Muscle layer of duodenum (tissue), 2 donors: ENCODE results near the gene SLC25A46.
A peak's percentile ranks its signal among the peaks of the same experiment; 100 is the strongest.
"Not testable (repeated sequence)": the region's sequence is repeated elsewhere in the genome, so short reads cannot be mapped to it uniquely, and the experiment has no call there.

Source experiments
- H3K27ac ChIP-seq: one replicate; pipeline ENCODE4 v1.7.0; 2013; ENCODE audit warnings: mild to moderate bottlenecking, low read length
- H3K27me3 ChIP-seq: one replicate; pipeline ENCODE4 v1.7.0; 2013; ENCODE audit warnings: low read depth, mild to moderate bottlenecking, control low read depth, low read length
- H3K36me3 ChIP-seq, 2 donors: one replicate each; pipeline ENCODE4 v1.7.0; 2013; ENCODE audit warnings: low read length in 2 of 2, control low read depth in 1 of 2, mild to moderate bottlenecking in 1 of 2; ENCODE audit not compliant: insufficient read depth in 2 of 2, control insufficient read depth in 1 of 2
- H3K4me1 ChIP-seq, 2 donors: one replicate each; pipeline ENCODE4 v1.7.0; 2013; ENCODE audit warnings: low read length in 2 of 2, mild to moderate bottlenecking in 2 of 2, control low read depth in 1 of 2, moderate library complexity in 1 of 2; ENCODE audit not compliant: insufficient read depth in 2 of 2, control insufficient read depth in 1 of 2
- H3K4me3 ChIP-seq, 2 donors: one replicate each; pipeline ENCODE4 v1.7.0; 2013; ENCODE audit warnings: low read length in 2 of 2, low read depth in 1 of 2, mild to moderate bottlenecking in 1 of 2
- H3K9me3 ChIP-seq, 2 donors: one replicate each; pipeline ENCODE4 v1.7.0; 2013; ENCODE audit warnings: low read length in 2 of 2, control low read depth in 1 of 2, mild to moderate bottlenecking in 1 of 2; ENCODE audit not compliant: control insufficient read depth in 1 of 2
- donor health status: healthy.

The SLC25A46 gene

GRCh38 chr5:110726249-110727024 is 12.4 kb upstream of the SLC25A46 start, which contains the start of gene TMEM232:
Gene TMEM232, minus strand, starts transcription at chr5:110726671. Its CDS starts 59,319 bp downstream, at chr5:110667352.
- H3K36me3 ChIP-seq = no peaks in the 10 kb centered on the region
- H3K27me3 ChIP-seq = no peaks in the 10 kb centered on the region
- no peaks in the 10 kb centered on the region for H3K4me1 ChIP-seq
- no peaks in the 10 kb centered on the region for H3K9me3 ChIP-seq
- H3K4me3 ChIP-seq = peak within 1 kb of the TSS; percentile 72 to 84
- H3K27ac ChIP-seq = no peak within 1 kb of the TSS

- H3K27ac ChIP-seq = no peak overlapping the region
- H3K27me3 ChIP-seq = no peaks in the 10 kb centered on the region
- H3K4me1 ChIP-seq = no peaks in the 10 kb centered on the region
- H3K4me3 ChIP-seq = peak overlapping the region; percentile 72 to 84
- no peaks in the 10 kb centered on the region for H3K9me3 ChIP-seq
- H3K36me3 ChIP-seq = no peaks in the 10 kb centered on the region
Measured at GRCh38 chr5:110727025-110727314, 11.8 kb upstream of the SLC25A46 start.

GRCh38 chr5:110731499-110731898 is 7.3 kb upstream of the SLC25A46 start:
- H3K27me3 ChIP-seq, H3K36me3 ChIP-seq, H3K27ac ChIP-seq, H3K4me3 ChIP-seq, H3K9me3 ChIP-seq, H3K4me1 ChIP-seq: not testable (repeated sequence)

GRCh38 chr5:110734101-110734500 is 4.7 kb upstream of the SLC25A46 start:
- Histone ChIP-seq H3K36me3 (no peaks in the 10 kb centered on the region), H3K27me3 (no peaks in the 10 kb centered on the region), H3K27ac (no peak overlapping the region), H3K4me3 (no peak overlapping the region), H3K4me1 (no peaks in the 10 kb centered on the region), H3K9me3 (no peaks in the 10 kb centered on the region)

- Histone ChIP-seq H3K27me3 (no peaks in the 10 kb centered on the region), H3K36me3 (no peaks in the 10 kb centered on the region), H3K4me1 (peaks cover 0 to 13% of the 10 kb centered on the region in 2 donors), H3K27ac (no peak overlapping the region), H3K9me3 (no peaks in the 10 kb centered on the region), H3K4me3 (no peak overlapping the region)
Measured at GRCh38 chr5:110735556-110735955, 3.3 kb upstream of the SLC25A46 start.

- Histone ChIP-seq H3K4me3 (no peak overlapping the region), H3K27ac (no peak overlapping the region), H3K27me3 (no peaks in the 10 kb centered on the region), H3K36me3 (no peaks in the 10 kb centered on the region), H3K4me1 (peaks cover 0 to 18% of the 10 kb centered on the region in 2 donors), H3K9me3 (no peaks in the 10 kb centered on the region)
Measured at GRCh38 chr5:110736753-110737152, 2.1 kb upstream of the SLC25A46 start.

GRCh38 chr5:110738503-110738811 is 350 bp upstream of the SLC25A46 start:
- H3K27ac ChIP-seq = peak overlapping the region; percentile 67
- peaks cover 0 to 18% of the 10 kb centered on the region in 2 donors for H3K4me1 ChIP-seq
- peak overlapping the region; percentile 95 to 99 for H3K4me3 ChIP-seq
- H3K27me3 ChIP-seq = no peaks in the 10 kb centered on the region
- H3K36me3 ChIP-seq = no peaks in the 10 kb centered on the region
- H3K9me3 ChIP-seq = no peaks in the 10 kb centered on the region

GRCh38 chr5:110751902-110752762 is 13.3 kb downstream of the SLC25A46 start:
- Histone ChIP-seq H3K36me3 (peaks cover 14 to 32% of the 10 kb centered on the region in 2 donors), H3K9me3 (no peaks in the 10 kb centered on the region), H3K27me3 (no peaks in the 10 kb centered on the region), H3K27ac (no peak overlapping the region), H3K4me3 (no peak overlapping the region), H3K4me1 (no peaks in the 10 kb centered on the region)

GRCh38 chr5:110752953-110753352 is 14.1 kb downstream of the SLC25A46 start:
- Histone ChIP-seq H3K36me3 (peaks cover 16 to 35% of the 10 kb centered on the region in 2 donors), H3K9me3 (no peaks in the 10 kb centered on the region), H3K27ac (no peak overlapping the region), H3K27me3 (no peaks in the 10 kb centered on the region), H3K4me1 (no peaks in the 10 kb centered on the region), H3K4me3 (no peak overlapping the region)

- no peaks in the 10 kb centered on the region for H3K4me1 ChIP-seq
- no peak overlapping the region for H3K4me3 ChIP-seq
- H3K36me3 ChIP-seq = peaks cover 19 to 35% of the 10 kb centered on the region in 2 donors
Measured at GRCh38 chr5:110753600-110753999, 14.8 kb downstream of the SLC25A46 start.

GRCh38 chr5:110754181-110754580 is 15.4 kb downstream of the SLC25A46 start:
- Histone ChIP-seq H3K4me1 (no peaks in the 10 kb centered on the region), H3K4me3 (no peak overlapping the region), H3K27me3 (no peaks in the 10 kb centered on the region), H3K36me3 (peaks cover 19 to 35% of the 10 kb centered on the region in 2 donors), H3K27ac (no peak overlapping the region), H3K9me3 (no peaks in the 10 kb centered on the region)

More at GRCh38 chr5:110753600-110753999, 14.8 kb downstream of the SLC25A46 start:
- no peaks in the 10 kb centered on the region for H3K27me3 ChIP-seq
- no peak overlapping the region for H3K27ac ChIP-seq
- H3K9me3 ChIP-seq = no peaks in the 10 kb centered on the region
